HL-60/S4 treated with phorbol 12-myristate 13-acetate at 8.2 ng/mL for 4 days and 3 days (cell line): ENCODE data around the gene CD86.
"Not testable (repeated sequence)": the region's sequence is repeated elsewhere in the genome, so short reads cannot be mapped to it uniquely, and the experiment has no call there.

ENCODE experiments used
- in situ Hi-C: fragments of 300-500 bp; cut with MboI; formaldehyde crosslinking; loops from 2 replicates; pipeline ENCODE4 v1.15.0; 2022; ENCODE audit warnings: low sequenced_read_pairs

Gene CD86, protein sequence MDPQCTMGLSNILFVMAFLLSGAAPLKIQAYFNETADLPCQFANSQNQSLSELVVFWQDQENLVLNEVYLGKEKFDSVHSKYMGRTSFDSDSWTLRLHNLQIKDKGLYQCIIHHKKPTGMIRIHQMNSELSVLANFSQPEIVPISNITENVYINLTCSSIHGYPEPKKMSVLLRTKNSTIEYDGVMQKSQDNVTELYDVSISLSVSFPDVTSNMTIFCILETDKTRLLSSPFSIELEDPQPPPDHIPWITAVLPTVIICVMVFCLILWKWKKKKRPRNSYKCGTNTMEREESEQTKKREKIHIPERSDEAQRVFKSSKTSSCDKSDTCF

DNA sequence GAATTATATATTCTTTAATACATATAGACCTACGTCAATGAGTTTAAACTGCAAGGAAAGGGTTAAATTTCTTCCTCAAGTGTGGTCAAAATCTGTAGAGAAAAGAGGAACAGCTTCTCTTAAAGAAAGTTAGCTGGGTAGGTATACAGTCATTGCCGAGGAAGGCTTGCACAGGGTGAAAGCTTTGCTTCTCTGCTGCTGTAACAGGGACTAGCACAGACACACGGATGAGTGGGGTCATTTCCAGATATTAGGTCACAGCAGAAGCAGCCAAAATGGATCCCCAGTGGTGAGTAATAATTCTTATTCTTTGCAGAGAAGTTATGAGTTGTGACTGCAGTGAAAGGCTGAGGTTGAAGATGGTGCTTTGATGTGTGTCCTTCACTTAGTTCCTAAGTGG is at the start of gene CD86:
Gene CD86 (plus strand): TSS at position 148 of the 400 bp plus-strand sequence. CDS start 128 bp downstream, at position 276.
- in situ Hi-C loops = no loop called here

DNA sequence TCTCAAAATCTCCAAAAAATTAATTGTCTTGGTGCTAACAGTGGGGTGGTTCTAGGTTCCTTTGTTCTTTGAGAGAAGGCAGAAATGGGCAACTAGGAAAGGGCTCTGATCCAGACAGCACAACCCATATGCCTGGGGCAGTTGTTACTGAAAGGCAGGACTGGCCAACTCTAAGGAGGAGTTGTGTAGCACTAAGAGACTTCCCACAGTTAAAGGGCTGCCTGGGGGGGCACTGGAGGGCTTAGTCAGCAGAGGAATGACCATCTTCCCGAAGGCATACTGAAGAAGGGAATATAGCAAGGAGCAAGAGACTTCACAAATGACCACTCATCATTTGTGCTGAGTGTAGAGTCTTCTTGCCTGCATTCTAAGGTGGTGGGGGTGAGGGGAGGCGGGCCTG is 48.9 kb upstream of the CD86 start:
- in situ Hi-C loops = loop anchor here (10.0 kb wide), 1 partner anchor 69 kb away; no protein-coding TSS in a partner anchor

DNA sequence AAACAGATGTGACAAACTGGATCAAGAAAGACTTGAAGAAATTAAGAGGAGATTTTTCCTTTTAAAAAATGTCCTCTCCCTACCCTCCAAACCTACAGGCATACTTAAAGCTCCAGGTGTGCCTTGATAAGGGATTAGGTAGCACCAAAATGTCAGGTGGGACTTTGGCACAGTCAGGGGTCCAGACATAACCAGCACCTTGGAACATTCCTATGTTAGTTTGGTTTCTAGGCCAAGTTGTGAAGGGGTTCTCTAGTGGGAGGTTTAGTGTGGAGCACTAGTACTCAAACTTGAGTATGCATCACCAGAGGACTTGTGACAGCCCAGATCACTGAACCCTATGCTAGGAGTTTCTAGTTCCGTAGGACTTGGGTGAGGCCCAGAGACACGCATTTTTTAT is 47.0 kb upstream of the CD86 start:
- in situ Hi-C loops = loop anchor here (10.0 kb wide), 1 partner anchor 67 kb away; no protein-coding TSS in a partner anchor

DNA sequence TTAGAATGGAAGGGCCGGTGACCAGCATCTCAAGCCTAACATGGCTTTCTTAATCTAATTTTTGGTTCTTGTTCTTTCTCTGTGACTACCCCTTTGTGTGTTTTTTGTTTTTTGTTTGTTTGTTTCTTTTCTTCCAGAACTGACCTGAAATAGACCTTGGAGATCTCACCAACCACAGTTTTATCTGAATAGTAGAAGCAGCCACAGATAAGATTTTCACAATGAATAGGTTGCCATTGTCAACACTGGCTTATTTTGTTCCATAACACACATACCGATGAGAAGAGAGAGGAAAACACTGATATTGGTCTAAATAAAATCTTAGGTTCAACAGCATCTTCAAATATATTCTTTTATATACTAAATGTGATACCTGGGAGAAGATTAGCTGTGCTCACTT is 44.7 kb upstream of the CD86 start:
- in situ Hi-C loops = no loop called here

DNA sequence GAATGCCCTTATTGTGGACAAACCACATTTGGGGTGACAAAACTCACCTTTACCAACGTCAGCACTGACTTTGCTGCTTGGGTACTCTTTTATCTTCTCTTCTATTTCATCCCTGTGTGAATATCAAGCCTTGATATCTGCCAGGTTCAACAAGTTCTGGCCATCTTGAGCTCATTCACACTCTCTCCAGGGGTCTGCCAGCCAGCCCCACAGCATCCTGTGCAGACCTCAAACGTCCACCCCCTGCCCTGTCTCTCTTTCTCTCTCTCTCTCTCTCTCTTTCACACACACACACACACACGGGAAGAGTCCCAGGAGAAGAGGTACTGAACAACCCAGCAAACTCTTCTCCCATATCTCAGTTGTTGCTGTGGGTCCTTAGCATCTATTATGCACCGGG is 43.8 kb upstream of the CD86 start:
- in situ Hi-C loops = no loop called here

DNA sequence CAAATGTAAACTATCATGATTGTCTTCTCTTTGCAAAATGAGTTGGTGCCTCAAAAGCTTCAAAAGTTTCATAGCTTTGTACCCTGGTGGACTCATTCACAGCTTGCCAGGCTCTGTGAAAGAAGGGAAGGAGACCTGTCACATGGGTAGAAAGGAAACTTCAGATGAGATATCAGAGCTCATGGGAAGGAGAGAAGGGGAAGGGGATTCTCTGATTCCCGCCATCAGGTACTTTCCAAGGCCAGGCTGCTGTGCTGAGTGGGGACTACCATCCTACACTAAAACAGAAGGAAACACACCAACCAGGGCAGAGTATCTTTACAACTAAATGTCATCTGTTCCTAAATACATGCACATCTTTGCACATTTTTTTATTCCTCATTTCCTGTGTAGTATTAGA is 42.3 kb upstream of the CD86 start:
- in situ Hi-C loops = no loop called here

DNA sequence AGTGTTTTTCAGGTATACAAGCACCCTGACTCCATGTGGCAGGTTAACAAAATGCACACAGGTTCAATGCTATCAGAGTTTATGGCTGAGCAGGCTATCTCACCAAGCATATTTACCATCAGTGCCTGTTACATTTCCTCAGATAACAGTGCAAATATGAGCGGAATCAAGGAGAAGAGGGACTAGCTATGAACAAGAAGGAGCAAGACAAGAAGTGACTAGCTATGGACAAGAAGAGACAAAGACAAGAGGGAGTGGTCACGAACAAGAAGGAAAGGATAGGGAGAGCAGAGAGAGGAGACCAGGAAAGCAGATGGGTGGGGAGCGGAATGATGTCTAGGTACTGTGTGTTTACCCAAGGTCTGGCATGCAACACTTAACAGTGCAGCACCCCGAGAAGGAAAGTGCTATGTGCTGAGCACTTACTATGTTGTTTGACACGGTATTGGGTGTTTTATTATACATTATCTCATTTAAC is 41.7 kb upstream of the CD86 start:
- in situ Hi-C loops = no loop called here

DNA sequence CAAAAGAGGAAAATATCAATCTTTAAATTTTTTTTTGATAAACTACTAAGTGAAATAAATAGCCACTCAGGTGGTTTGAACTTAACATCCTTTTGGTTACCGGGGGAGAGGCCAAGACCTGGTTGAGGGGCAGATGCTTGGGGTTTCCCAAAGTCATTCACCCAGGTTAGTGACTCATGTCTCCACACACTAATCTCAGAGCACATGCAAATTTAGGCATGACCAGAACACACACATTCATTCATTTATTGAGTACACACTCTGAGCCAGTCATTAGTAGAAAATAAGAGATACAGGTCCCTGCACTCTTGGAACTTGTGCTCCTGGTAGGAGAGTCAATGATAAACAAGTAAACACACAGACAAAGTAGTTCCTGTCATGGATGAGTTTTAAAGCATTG is 40.4 kb upstream of the CD86 start:
- in situ Hi-C loops = no loop called here

DNA sequence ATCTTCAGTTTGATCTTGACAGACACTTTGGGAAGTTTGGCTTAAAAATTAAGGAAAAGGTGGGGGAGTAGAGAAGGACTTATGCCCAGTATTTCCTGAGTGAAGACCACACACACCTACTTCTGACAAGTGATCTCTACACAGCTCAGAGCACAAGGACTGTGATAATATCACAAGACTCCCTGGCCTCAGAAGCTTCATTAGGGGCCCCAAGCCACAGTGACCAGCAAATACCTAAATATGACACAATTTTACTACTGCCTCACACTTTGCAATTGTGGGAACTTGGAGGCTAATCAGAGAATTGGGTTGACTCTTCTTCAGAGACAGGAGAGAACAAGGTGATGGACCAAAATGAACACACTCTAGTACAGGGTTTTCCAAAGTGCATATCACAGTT is 35.7 kb upstream of the CD86 start:
- in situ Hi-C loops = no loop called here

DNA sequence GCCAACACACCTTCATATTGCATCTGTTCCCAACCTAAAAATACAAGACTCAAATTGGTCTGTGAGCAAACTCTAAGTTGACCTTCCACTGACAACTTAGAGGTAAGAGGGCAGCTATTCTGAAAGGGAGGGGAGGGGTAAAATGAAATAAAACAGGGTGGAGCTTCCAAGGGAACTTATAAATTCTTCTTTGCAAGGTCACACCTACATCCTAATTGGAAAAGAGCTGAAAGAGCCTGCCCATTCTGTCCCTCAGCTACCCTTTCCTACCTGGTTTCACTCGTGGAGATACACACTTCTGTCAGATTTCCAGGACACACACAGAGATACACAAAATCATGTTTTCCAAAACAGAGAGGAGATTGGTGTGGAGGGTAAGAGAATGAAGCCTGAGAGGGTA is 34.1 kb upstream of the CD86 start:
- in situ Hi-C loops = no loop called here

DNA sequence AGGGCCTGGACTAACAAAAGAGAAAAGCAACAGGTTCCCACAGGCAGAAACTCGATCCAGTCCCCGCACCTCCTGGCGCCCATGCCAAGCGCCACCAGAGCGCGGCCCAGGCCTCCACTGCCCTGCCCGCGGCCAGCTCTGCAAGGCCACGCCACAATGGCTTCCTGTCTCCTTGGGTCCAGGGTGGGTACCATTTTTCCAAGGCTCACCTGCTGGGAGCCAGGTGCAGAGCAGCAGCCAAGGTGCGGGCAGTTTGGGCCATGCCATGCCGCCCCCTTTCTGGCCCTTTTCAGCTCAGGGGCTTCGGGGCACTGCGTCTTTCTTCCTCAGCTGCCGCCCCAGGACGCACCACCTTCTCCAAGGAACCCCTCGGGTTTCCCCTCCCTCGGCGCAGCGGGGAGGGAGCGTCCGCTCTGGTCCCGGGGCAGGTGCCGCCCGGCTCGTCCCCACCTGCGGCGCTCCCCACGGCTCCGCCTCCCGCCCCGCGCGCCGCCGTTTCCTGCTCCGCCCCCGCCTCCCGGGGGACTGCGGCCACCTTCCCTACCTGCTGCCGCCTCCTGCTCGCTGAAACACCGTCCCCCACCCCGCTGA is 33.3 kb upstream of the CD86 start, which contains the start of gene ILDR1:
Gene ILDR1 (minus strand): TSS at position 437 of the 591 bp plus-strand sequence. CDS start 170 bp downstream, at position 267.
- in situ Hi-C loops = no loop called here

DNA sequence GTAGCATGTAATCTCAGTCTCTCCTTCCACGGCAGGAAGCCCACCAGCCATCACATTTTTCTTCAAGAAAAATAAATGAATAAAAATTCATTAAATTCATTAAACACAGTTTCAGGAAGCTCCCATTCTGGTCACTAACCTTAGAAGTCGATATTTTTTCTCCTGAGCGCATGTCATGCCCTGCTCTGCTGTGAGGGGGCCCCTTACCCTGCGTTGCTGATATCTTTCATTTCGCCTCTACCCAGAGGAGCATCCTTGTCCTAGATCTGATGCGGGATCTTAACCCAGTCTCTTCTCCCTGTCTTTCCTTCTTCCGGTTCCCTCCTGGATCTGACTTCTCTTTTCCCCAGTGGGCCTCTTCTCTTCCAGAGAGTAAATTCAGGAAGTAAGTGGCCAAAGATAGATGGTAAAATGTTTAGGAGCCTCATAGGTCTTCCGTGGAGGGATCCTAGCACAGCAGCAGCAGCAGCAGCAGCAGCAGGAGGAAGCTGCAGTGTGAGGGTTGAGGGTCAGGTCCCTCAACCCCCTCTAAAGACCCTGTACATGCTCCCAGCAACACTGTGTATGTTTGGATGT is 31.7 kb upstream of the CD86 start:
- in situ Hi-C loops = no loop called here

DNA sequence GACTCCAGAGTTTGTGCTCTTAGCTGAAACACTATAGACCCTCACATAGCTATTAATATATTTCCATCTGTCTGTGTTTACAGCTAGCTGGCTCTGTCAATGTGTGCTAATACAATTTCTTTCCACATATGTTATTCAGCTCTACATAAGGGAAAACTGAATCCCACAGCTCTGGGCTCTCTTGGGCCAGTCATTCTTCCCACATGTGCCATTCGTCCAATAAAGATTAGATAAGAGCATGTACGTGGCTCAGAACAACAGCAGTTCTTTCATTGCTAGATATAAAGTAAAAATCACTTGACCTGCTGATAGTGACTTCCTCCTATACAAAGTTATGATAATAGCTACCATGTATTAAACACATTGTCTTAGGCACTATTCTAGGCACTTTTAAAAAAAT is 30.4 kb upstream of the CD86 start:
- in situ Hi-C loops = no loop called here

DNA sequence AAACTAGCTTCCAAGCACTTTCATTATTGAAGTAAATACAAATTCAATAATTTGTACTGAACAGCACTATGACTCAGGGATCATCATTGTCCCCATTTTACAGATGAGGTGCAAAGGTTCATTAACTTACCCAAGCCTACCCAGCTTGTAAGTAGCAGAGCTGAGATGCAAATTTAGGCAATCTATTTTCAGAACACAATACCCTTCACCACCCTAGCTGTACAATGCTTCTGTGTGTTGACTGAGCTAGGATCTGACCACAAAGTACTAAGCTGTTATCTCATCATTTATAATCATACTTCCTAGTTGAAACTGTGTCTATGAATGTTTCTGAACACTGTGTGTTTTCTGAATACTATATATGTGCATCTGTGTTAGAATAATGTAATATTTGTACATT is 29.9 kb upstream of the CD86 start:
- in situ Hi-C loops = no loop called here

DNA sequence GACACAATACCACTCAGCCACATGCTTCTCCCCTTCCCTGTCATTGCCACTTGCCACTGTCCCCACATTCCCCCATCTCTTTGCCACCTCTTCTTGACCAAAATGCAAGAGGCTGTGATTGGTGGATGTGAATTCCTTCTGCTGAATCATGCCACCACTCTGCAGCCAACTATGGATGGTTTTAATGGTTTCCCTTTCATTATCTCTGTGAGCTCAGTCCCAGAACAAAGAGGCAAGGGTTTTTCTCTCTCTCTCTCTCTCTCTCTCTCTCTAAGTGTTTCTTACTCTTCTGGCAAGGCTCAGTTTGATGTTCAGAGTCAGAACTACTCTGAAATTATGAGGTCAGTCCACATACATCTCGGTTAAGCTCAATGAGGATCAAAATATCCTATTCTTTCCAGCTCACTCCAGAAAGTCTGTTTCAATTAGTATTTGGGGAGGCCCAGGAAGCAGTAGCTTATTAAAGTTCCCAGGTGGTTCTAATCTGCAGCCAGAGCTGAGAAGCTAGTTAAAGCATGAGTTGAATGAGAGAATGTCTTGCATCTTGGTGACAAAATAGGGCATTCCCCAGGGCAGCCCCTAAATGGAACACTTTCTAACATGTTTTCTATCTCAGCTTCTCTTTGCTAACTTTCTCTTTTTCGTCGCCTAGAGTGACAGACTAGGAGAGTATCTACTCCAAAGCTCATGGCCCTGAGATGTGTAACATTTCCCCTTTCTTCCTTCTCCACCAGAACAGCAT is 24.6 kb upstream of the CD86 start:
- in situ Hi-C loops = no loop called here

DNA sequence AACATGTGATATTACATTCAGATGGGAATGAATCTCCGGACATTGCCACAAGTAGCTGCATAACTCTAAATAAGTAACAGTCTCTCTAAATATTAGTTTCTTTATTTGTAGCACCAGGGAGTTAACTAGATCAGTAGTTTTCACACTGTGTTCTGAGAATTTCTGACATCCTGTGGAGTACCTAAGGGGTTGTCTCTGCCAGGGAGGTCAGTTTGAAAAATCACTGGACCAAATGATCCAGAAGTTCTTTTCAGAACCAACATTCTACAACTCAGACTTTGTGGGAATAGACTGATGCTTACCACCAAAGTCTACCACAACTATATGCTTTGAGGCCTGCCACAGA is 24.1 kb upstream of the CD86 start:
- in situ Hi-C loops = no loop called here

DNA sequence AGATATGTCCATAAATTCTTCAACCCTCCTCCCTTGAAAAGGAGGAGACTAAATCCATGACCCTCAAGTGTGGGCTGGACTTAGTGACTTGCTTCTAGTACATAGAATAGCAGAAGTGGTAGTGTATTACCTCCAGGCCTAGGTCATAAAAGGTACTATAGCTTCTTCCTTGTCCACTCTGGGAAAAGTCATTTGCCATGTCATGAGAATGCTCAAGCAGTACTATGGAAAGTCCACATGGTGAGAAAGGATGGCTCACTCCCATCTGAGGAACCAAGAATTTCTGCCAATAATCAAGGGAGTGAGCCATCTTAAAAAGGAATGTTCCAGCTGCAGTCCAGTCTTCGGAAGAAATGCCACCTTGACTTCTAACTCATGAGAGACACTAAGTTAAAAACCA is 22.6 kb upstream of the CD86 start:
- in situ Hi-C loops = no loop called here

DNA sequence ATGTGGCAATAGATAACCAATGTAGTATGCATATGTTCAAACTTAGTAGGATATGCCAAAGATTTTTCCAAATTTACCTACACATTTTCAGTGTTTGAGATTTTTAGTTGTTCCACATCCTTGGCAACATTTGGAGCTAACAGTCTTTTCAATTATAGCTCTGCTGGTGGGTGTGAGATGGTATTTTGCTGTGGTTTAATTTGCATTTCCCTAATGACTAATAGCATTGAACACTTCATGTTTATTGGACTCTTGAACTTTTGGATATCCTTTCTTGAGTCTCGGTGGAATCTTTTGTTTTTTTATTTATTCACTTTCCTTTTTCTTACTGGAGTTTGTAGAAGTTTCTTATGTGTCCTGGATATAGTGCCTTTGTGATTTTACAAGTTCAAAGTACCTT is 22.1 kb upstream of the CD86 start:
- in situ Hi-C loops = no loop called here

DNA sequence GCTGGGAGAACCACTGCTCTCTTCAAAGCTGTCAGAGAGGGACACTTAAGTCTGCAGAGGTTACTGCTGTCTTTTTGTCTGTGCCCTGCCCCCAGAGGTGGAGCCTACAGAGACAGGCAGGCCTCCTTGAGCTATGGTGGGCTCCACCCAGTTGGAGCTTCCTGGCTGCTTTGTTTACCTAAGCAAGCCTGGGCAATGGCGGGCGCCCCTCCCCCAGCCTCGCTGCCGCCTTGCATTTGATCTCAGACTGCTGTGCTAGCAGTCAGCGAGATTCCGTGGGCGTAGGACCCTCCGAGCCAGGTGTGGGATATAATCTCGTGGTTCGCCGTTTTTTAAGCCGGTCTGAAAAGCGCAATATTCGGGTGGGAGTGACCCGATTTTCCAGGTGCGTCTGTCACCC is 7.9 kb upstream of the CD86 start:
- in situ Hi-C loops = not testable (repeated sequence)

DNA sequence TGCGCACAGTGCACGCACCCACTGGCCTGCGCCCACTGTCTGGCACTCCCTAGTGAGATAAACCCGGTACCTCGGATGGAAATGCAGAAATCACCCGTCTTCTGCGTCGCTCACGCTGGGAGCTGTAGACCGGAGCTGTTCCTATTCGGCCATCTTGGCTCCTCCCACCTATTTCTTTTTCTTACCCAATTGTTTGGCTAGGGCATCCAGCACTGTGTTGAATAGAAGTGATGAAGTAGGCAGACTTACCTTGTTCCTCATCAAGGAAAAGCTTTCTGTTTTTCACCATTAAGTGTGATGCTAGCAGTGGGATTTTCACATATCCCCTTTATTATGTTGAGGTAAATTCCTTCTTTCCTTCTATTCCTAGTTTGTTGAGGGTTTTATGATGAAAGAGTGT is 7.4 kb upstream of the CD86 start:
- in situ Hi-C loops = not testable (repeated sequence)

DNA sequence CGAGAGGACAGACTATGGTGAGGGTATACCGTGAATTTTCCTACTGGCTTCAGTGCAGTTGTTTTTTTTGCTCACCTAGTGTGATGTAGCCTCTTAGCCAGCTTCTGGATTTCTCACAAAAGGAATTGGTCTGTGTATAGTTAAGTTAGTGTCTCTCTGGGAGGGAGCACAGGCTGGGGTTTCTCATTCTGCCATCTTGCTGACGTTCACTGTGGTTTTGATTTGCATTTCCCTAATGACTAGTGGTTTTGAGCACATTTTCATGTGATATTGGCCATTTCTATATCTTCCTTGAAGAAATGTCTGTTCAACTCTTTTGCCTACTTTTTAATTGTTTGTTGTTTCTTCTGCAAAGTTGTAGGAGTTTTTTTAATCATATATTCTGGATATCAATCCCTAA is 2.2 kb upstream of the CD86 start:
- in situ Hi-C loops = no loop called here

DNA sequence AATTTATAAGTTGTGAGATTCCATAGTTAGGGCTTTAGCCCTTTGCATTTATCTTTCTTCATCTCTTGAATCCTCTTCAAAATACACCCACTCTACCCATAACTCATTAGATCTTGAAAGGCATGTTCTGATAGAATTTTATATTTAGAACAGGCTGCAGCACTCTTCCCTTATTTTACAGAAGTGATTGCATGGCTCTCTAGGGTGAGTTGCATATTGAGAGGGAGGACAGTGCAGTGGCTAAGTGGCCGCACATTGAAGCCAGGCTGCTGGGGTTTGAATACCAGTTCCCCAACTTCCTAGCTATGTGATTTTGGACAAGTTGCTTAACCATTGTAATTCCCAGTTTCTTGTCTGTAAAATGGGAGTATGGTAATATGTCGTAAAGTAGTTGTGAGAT is 2.5 kb downstream of the CD86 start:
- in situ Hi-C loops = no loop called here
